HCT116 (cell line): ENCODE results near the gene COX10. TPM values are rescaled to one million over a fixed set of nuclear protein-coding genes. Genes with fewer than 3 reads are reported as not detected.

Experiments used
- ATAC-seq: fragments of 200-7000 bp; cut with Tn5 transposase; 2 replicates; pipeline ENCODE4 v1.9.1; 2020; ENCODE audit warnings: mild to moderate bottlenecking, moderate library complexity
- BruUV-seq: library from RNA; stranded (reverse); fragments of 400-500 nt; replicated peaks from 2 replicates; lab custom pipeline; 2021; lab: Mats Ljungman, UMichigan
- CTCF ChIA-PET: fragments of 300-600 bp; sonication (Branson Sonifier 250); formaldehyde crosslinking; loops from one replicate; lab custom pipeline; 2021; ENCODE audit warnings: antibody characterized with exemption; lab: Charles Lee
- POLR2A ChIA-PET: fragments of 300-600, 350-600 bp; sonication (Branson Sonifier 250); formaldehyde crosslinking; loops from one replicate; lab custom pipeline; 2021; ENCODE audit warnings: antibody characterized with exemption; lab: Charles Lee
- RAD21 ChIA-PET, 2 experiments: fragments of 300-600 bp; sonication (Branson Sonifier 250); formaldehyde crosslinking; loops; one replicate each; lab custom pipeline; 2023; ENCODE audit warnings: low total read pairs in 2 of 2; ENCODE audit not compliant: uncharacterized antibody in 2 of 2, unreplicated experiment in 2 of 2, low non-redundant PET in 1 of 2; lab: Charles Lee
- DNase-seq: peaks from one replicate; pipeline ENCODE4 v3.0.0-alpha.2; 2010; ENCODE audit warnings: low read depth, low spot score
- H2AFZ ChIP-seq: fragments of 200-600 bp; shearing (Covaris generic), sonication (generic); 2 replicates; pipeline ENCODE4 v1.6.1; 2017; ENCODE audit warnings: low read depth, mixed run types, mixed read lengths, antibody characterized with exemption, low read length; ENCODE audit not compliant: poor library complexity, severe bottlenecking
- H3K27ac ChIP-seq: 2 replicates; pipeline ENCODE4 v1.5.1; 2012; ENCODE audit warnings: low read depth, low read length
- H3K27me3 ChIP-seq: fragments of 200-600 bp; sonication (generic); 2 replicates; pipeline ENCODE4 v1.6.1; 2016; ENCODE audit warnings: mixed run types, low read length, mixed read lengths; ENCODE audit not compliant: insufficient read depth
- H3K36me3 ChIP-seq, 2 experiments: fragments of 200-500 bp in 1 of 2; fragments of 200-600 bp in 1 of 2; sonication (Bioruptor generic) in 1 of 2; sonication (generic) in 1 of 2; 2 replicates each; pipeline versions ENCODE4 v1.5.1 to v1.6.1; 2014 to 2016; ENCODE audit warnings: low read length in 2 of 2, inconsistent platforms in 1 of 2, mixed read lengths in 1 of 2, mixed run types in 1 of 2; ENCODE audit not compliant: insufficient read depth in 2 of 2, control insufficient read depth in 1 of 2
- H3K4me1 ChIP-seq, 2 experiments: fragments of 200-600 bp in 1 of 2; sonication (generic) in 1 of 2; 2 replicates each; pipeline versions ENCODE4 v1.5.1 to v1.6.1; 2012 to 2017; ENCODE audit warnings: low read length in 2 of 2, inconsistent platforms in 1 of 2, mild to moderate bottlenecking in 1 of 2, mixed read lengths in 1 of 2, mixed run types in 1 of 2, moderate library complexity in 1 of 2; ENCODE audit not compliant: insufficient read depth in 2 of 2, control insufficient read depth in 1 of 2
- H3K4me2 ChIP-seq: fragments of 200-600 bp; sonication (generic); 2 replicates; pipeline ENCODE4 v1.6.1; 2017; ENCODE audit warnings: mixed run types, low read length, mixed read lengths
- H3K4me3 ChIP-seq, 2 experiments: fragments of 200-600 bp in 1 of 2; sonication (generic) in 1 of 2; replicated peaks in 1 of 2; 2 replicates each; pipeline ENCODE4 v1.5.1; 2011 to 2016; ENCODE audit warnings: low read length in 2 of 2, control low read depth in 1 of 2, low read depth in 1 of 2, mild to moderate bottlenecking in 1 of 2, mixed read lengths in 1 of 2, mixed run types in 1 of 2
- H3K79me2 ChIP-seq: fragments of 200-600 bp; sonication (generic); 2 replicates; pipeline ENCODE4 v1.6.1; 2017; ENCODE audit warnings: mild to moderate bottlenecking, mixed run types, low read length, moderate library complexity, mixed read lengths; ENCODE audit not compliant: insufficient read depth
- H3K9ac ChIP-seq: fragments of 200-600 bp; sonication (generic); 2 replicates; pipeline ENCODE4 v1.6.1; 2016; ENCODE audit warnings: low read length, mixed read lengths
- H3K9me2 ChIP-seq: fragments of 200-600 bp; sonication (generic), shearing (Covaris generic); 2 replicates; pipeline ENCODE4 v1.6.1; 2017; ENCODE audit warnings: mixed run types, mild to moderate bottlenecking, moderate library complexity; ENCODE audit not compliant: insufficient read depth
- H3K9me3 ChIP-seq, 2 experiments: fragments of 200-500 bp in 1 of 2; fragments of 200-600 bp in 1 of 2; sonication (Bioruptor generic) in 1 of 2; sonication (generic) in 1 of 2; 2 replicates each; pipeline ENCODE4 v1.6.1; 2014 to 2017; ENCODE audit warnings: low read length in 2 of 2, mixed read lengths in 2 of 2, inconsistent platforms in 1 of 2, low read depth in 1 of 2, mild to moderate bottlenecking in 1 of 2, mixed run types in 1 of 2, moderate library complexity in 1 of 2; ENCODE audit not compliant: control insufficient read depth in 1 of 2, insufficient read depth in 1 of 2
- H4K20me1 ChIP-seq: fragments of 200-600 bp; sonication (generic), shearing (Covaris generic); 2 replicates; pipeline ENCODE4 v1.6.1; 2017; ENCODE audit warnings: mixed run types, mild to moderate bottlenecking, moderate library complexity; ENCODE audit not compliant: insufficient read depth
- CBX3 ChIP-seq: IDR thresholded peaks from 2 replicates; pipeline ENCODE4 v1.6.1; 2012; ENCODE audit warnings: low read depth
- EGR1 ChIP-seq: IDR thresholded peaks from 2 replicates; pipeline ENCODE4 v1.6.1; 2012; ENCODE audit warnings: low read depth
- ELF1 ChIP-seq: IDR thresholded peaks from 2 replicates; pipeline ENCODE4 v1.6.1; 2012; ENCODE audit warnings: low read depth, borderline replicate concordance
- EZH2 ChIP-seq: fragments of 200-600 bp; sonication (generic); IDR thresholded peaks from 2 replicates; pipeline ENCODE4 v1.6.1; 2017; ENCODE audit warnings: antibody characterized with exemption, mixed run types
- FOSL1 ChIP-seq: IDR thresholded peaks from 2 replicates; pipeline ENCODE4 v1.6.1; 2012; ENCODE audit warnings: low read depth
- JUND ChIP-seq: IDR thresholded peaks from 2 replicates; pipeline ENCODE4 v1.6.1; 2012
- POLR2A ChIP-seq: IDR thresholded peaks from 2 replicates; pipeline ENCODE4 v1.7.0; 2011; ENCODE audit warnings: borderline replicate concordance; ENCODE audit not compliant: insufficient read depth, insufficient read length; ENCODE audit errors: extremely low read depth
- POLR2AphosphoS5 ChIP-seq: IDR thresholded peaks from 2 replicates; pipeline ENCODE4 v1.6.1; 2011; ENCODE audit warnings: mild to moderate bottlenecking, low read depth, low read length, moderate library complexity
- RAD21 ChIP-seq: IDR thresholded peaks from 2 replicates; pipeline ENCODE4 v1.6.1; 2012; ENCODE audit warnings: low read depth, mild to moderate bottlenecking
- SP1 ChIP-seq: IDR thresholded peaks from 2 replicates; pipeline ENCODE4 v1.6.1; 2012; ENCODE audit warnings: low read depth
- SRF ChIP-seq: IDR thresholded peaks from 2 replicates; pipeline ENCODE4 v1.6.1; 2012; ENCODE audit warnings: low read depth
- YY1 ChIP-seq: IDR thresholded peaks from 2 replicates; pipeline ENCODE4 v1.6.1; 2011; ENCODE audit warnings: low read length, low read depth, moderate library complexity, mild to moderate bottlenecking; ENCODE audit not compliant: insufficient replicate concordance; ENCODE audit errors: extremely low read depth
- ZFX ChIP-seq: fragments of 450-650 bp; IDR thresholded peaks from 2 replicates; pipeline ENCODE4 v1.6.1; 2017
- ZNF274 ChIP-seq: fragments of 200-500 bp; sonication (Bioruptor generic); IDR thresholded peaks from 2 replicates; pipeline ENCODE4 v1.6.1; 2014; ENCODE audit warnings: mild to moderate bottlenecking, low read depth, low read length, inconsistent platforms
- intact Hi-C: fragments of 100-400 bp; cut with micrococcal nuclease; formaldehyde crosslinking; loops from 2 replicates; pipeline ENCODE4 v1.10.0; 2022
- total RNA-seq: library from RNA; stranded (reverse); gene quantifications from one replicate; pipeline ENCODE4 v1.2.1, GENCODE V29; 2021; ENCODE audit not compliant: unreplicated experiment
- TF ChIP-seq, protein P1 (sequence below): IDR thresholded peaks from 2 replicates; pipeline ENCODE4 v1.6.1; 2012
- TF ChIP-seq, protein P2 (sequence below): IDR thresholded peaks from 2 replicates; pipeline ENCODE4 v1.6.1; 2011; ENCODE audit warnings: mild to moderate bottlenecking, low read length, moderate library complexity; ENCODE audit not compliant: insufficient replicate concordance; ENCODE audit errors: extremely low read depth
- TF ChIP-seq, protein P3 (sequence below), 3 experiments: fragments of 200-600 bp in 1 of 3; sonication (generic) in 1 of 3; IDR thresholded peaks in 2 of 3; conservative IDR thresholded peaks in 1 of 3; 2 replicates each; pipeline ENCODE4 v1.5.1; 2012 to 2017; ENCODE audit warnings: low read depth in 2 of 3, low read length in 2 of 3, antibody characterized with exemption in 1 of 3, borderline replicate concordance in 1 of 3, control low read depth in 1 of 3, mild to moderate bottlenecking in 1 of 3, mixed read lengths in 1 of 3, mixed run types in 1 of 3, moderate library complexity in 1 of 3; ENCODE audit not compliant: insufficient read depth in 1 of 3

Gene COX10
- total RNA-seq, 1 experiment from 2014 or later = 22.4 TPM

DNA sequence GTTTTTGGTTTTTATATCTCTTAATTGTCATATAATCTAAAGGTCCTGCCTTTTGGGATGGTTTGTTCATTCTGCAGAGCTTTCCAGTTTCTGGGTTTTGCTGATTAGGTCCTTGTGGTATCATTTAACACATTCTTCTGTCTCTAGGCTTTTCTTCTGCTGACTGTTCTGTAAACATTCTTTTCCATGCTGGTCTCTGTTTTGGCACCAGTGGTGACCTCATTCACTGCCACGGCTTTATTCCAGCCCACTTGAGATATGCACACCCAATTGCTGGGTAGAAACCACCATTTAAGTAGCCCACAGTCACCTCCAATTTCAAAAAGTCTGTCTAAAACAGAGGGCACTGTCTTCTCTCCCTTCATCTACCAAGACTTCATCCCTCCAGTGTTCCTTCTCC, 31.1 kb upstream of the COX10 start:
- DNase-seq (no peak), ATAC-seq (no peak)
- RAD21 ChIA-PET = no interaction called here
- Histone ChIP-seq H4K20me1 (no peaks in the 10 kb centered on the region), H3K4me1 (no peaks in the 10 kb centered on the region), H3K9me3 (no peaks in the 10 kb centered on the region), H3K36me3 (peaks cover 0 to 7% of the 10 kb centered on the region in 2 experiments; a peak in 1 of 4 replicates), H2AFZ (no peak overlapping the region), H3K9me2 (no peaks in the 10 kb centered on the region), H3K27me3 (no peaks in the 10 kb centered on the region), H3K4me3 (no peak overlapping the region), H3K27ac (no peak overlapping the region), H3K79me2 (no peaks in the 10 kb centered on the region), H3K9ac (no peak overlapping the region), H3K4me2 (no peak overlapping the region)
- POLR2A ChIA-PET = no interaction called here
- BruUV-seq = no TSS peak
- no peak for TF ChIP-seq SRF
- no peak for TF ChIP-seq FOSL1
- no peak for TF ChIP-seq JUND
- TF ChIP-seq ZFX = no peak
- no peak for TF ChIP-seq YY1
- TF ChIP-seq POLR2A = no peak
- TF ChIP-seq ELF1 = no peak
- no peak for TF ChIP-seq EGR1
- TF ChIP-seq POLR2AphosphoS5 = no peak
- no peak for TF ChIP-seq ZNF274
- CTCF ChIA-PET = no interaction called here
- intact Hi-C loops = no loop called here

DNA sequence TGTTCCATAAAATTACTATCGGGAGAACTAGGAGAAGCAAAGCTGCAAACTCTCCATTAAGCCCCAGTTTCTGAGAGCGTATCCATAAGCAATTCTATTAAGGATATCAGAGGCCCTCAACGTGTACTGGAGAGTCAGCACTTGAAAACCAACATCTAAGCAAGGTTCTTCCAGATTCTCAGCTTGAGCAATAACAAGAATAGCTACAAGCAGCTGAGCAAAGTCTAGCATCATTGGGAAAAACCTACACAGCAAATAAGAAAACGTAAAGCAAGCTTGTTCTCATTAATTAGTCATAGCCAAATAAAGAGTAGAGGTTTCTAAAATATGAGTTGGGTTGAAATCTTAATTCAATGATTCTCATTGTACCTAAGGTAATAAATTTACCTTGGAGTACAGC, 26.9 kb upstream of the COX10 start:
- no peaks in the 10 kb centered on the region for H3K4me1 ChIP-seq
- no peak for DNase-seq
- H3K27ac ChIP-seq = no peak overlapping the region
- no peak overlapping the region for H3K9ac ChIP-seq
- H3K27me3 ChIP-seq = no peaks in the 10 kb centered on the region
- ATAC-seq = no peak
- CTCF ChIA-PET = no interaction called here
- no peaks in the 10 kb centered on the region for H3K9me2 ChIP-seq
- no peak overlapping the region for H3K4me3 ChIP-seq
- no peaks in the 10 kb centered on the region for H3K36me3 ChIP-seq
- TF ChIP-seq POLR2AphosphoS5 (no peak), CBX3 (no peak), EZH2 (no peak), SP1 (no peak), EGR1 (no peak), RAD21 (no peak), ZNF274 (no peak), FOSL1 (no peak), POLR2A (no peak), ZFX (no peak), ELF1 (no peak)
- TF ChIP-seq, protein P1, sequence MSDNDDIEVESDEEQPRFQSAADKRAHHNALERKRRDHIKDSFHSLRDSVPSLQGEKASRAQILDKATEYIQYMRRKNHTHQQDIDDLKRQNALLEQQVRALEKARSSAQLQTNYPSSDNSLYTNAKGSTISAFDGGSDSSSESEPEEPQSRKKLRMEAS = no peak
- TF ChIP-seq, protein P2, sequence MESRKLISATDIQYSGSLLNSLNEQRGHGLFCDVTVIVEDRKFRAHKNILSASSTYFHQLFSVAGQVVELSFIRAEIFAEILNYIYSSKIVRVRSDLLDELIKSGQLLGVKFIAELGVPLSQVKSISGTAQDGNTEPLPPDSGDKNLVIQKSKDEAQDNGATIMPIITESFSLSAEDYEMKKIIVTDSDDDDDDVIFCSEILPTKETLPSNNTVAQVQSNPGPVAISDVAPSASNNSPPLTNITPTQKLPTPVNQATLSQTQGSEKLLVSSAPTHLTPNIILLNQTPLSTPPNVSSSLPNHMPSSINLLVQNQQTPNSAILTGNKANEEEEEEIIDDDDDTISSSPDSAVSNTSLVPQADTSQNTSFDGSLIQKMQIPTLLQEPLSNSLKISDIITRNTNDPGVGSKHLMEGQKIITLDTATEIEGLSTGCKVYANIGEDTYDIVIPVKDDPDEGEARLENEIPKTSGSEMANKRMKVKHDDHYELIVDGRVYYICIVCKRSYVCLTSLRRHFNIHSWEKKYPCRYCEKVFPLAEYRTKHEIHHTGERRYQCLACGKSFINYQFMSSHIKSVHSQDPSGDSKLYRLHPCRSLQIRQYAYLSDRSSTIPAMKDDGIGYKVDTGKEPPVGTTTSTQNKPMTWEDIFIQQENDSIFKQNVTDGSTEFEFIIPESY = no peak
- TF ChIP-seq, protein P3, sequence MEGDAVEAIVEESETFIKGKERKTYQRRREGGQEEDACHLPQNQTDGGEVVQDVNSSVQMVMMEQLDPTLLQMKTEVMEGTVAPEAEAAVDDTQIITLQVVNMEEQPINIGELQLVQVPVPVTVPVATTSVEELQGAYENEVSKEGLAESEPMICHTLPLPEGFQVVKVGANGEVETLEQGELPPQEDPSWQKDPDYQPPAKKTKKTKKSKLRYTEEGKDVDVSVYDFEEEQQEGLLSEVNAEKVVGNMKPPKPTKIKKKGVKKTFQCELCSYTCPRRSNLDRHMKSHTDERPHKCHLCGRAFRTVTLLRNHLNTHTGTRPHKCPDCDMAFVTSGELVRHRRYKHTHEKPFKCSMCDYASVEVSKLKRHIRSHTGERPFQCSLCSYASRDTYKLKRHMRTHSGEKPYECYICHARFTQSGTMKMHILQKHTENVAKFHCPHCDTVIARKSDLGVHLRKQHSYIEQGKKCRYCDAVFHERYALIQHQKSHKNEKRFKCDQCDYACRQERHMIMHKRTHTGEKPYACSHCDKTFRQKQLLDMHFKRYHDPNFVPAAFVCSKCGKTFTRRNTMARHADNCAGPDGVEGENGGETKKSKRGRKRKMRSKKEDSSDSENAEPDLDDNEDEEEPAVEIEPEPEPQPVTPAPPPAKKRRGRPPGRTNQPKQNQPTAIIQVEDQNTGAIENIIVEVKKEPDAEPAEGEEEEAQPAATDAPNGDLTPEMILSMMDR (IDR thresholded peaks at IDR 0.05 in 2 of 3, conservative IDR thresholded peaks at IDR 0.05 in 1 of 3; ENCODE audit: borderline replicate concordance in 1 of 3, insufficient read depth in 1 of 3, low read depth in 2 of 3, low read length in 2 of 3) = no peak
- no peak overlapping the region for H2AFZ ChIP-seq
- H4K20me1 ChIP-seq = no peaks in the 10 kb centered on the region
- RAD21 ChIA-PET = no interaction called here
- H3K4me2 ChIP-seq = no peak overlapping the region
- intact Hi-C loops = loop anchor here (10.0 kb wide), 1 partner anchor 262 kb away; the partner anchor contains the start of gene HS3ST3B1
- no peaks in the 10 kb centered on the region for H3K9me3 ChIP-seq
- H3K79me2 ChIP-seq = no peaks in the 10 kb centered on the region
- BruUV-seq = no TSS peak
- POLR2A ChIA-PET = no interaction called here
